Stimulated activated CD4-positive, alpha-beta T cell treated with anti-CD3 and anti-CD28 coated beads, Interleukin-4, amount 100 ng/mL, for 48 hours (primary cell): ENCODE measurements around the gene CCRL2.
A peak's percentile ranks its signal among the peaks of the same experiment; 100 is the strongest.

Experiments
- DNase-seq, 2 donors: peaks; one replicate each; pipeline ENCODE4 v3.0.0-alpha.2; 2020; ENCODE audit warnings: low read depth in 2 of 2

The CCRL2 gene

GRCh38 chr3:46406788-46407611, at the start of gene CCRL2, which contains the start of gene CCR5AS:
CCRL2 (plus strand) TSS chr3:46407259; CDS start chr3:46408080, 821 bp downstream.
CCR5AS (minus strand) TSS chr3:46407066.
- DNase-seq: peak; percentile 5 to 23

- no peak for DNase-seq
Observed at GRCh38 chr3:46358466-46358865, 48.6 kb upstream of the CCRL2 start.

- DNase-seq: no peak
Observed at GRCh38 chr3:46359733-46360493, 47.1 kb upstream of the CCRL2 start.

GRCh38 chr3:46360907-46361306, 46.2 kb upstream of the CCRL2 start:
- DNase-seq: no peak

GRCh38 chr3:46361408-46362283, 45.4 kb upstream of the CCRL2 start:
- DNase-seq: no peak

GRCh38 chr3:46365041-46365440, 42.0 kb upstream of the CCRL2 start:
- no peak for DNase-seq

- DNase-seq: no peak
Observed at GRCh38 chr3:46365737-46366524, 41.1 kb upstream of the CCRL2 start.

- DNase-seq: no peak
Observed at GRCh38 chr3:46367811-46368210, 39.2 kb upstream of the CCRL2 start.

- peak in 1 of 2 donors; percentile 44 for DNase-seq
Observed at GRCh38 chr3:46368569-46368968, 38.5 kb upstream of the CCRL2 start.

- DNase-seq: no peak
Observed at GRCh38 chr3:46369151-46369550, 37.9 kb upstream of the CCRL2 start.

GRCh38 chr3:46369675-46370132, 37.4 kb upstream of the CCRL2 start:
- peak in 1 of 2 donors; percentile 26 for DNase-seq

GRCh38 chr3:46370839-46371518, 36.1 kb upstream of the CCRL2 start, which contains the start of gene CCR5:
CCR5 (plus strand) TSS chr3:46370946; CDS start chr3:46372903, 1,957 bp downstream.
- no peak for DNase-seq

- no peak for DNase-seq
Observed at GRCh38 chr3:46371519-46372340, 35.3 kb upstream of the CCRL2 start.

- no peak for DNase-seq
Observed at GRCh38 chr3:46372492-46373359, 34.3 kb upstream of the CCRL2 start.

- DNase-seq: no peak
Observed at GRCh38 chr3:46374755-46375154, 32.3 kb upstream of the CCRL2 start.

- DNase-seq: no peak
Observed at GRCh38 chr3:46375218-46375617, 31.8 kb upstream of the CCRL2 start.

GRCh38 chr3:46375814-46376213, 31.2 kb upstream of the CCRL2 start:
- DNase-seq: no peak

- DNase-seq: peak; percentile 54 to 68
Observed at GRCh38 chr3:46378426-46378942, 28.6 kb upstream of the CCRL2 start.
